ENCODE measurements around the gene DCDC2.
"Not testable (repeated sequence)": the region's sequence is repeated elsewhere in the genome, so short reads cannot be mapped to it uniquely, and the experiment has no call there.

GRCh38 chr6:24241779-24242178, 116.1 kb downstream of the DCDC2 start:
- not testable (repeated sequence) for TF ChIP-seq POLR2A (IDR thresholded peaks at IDR 0.05)
- TF ChIP-seq, protein P1, sequence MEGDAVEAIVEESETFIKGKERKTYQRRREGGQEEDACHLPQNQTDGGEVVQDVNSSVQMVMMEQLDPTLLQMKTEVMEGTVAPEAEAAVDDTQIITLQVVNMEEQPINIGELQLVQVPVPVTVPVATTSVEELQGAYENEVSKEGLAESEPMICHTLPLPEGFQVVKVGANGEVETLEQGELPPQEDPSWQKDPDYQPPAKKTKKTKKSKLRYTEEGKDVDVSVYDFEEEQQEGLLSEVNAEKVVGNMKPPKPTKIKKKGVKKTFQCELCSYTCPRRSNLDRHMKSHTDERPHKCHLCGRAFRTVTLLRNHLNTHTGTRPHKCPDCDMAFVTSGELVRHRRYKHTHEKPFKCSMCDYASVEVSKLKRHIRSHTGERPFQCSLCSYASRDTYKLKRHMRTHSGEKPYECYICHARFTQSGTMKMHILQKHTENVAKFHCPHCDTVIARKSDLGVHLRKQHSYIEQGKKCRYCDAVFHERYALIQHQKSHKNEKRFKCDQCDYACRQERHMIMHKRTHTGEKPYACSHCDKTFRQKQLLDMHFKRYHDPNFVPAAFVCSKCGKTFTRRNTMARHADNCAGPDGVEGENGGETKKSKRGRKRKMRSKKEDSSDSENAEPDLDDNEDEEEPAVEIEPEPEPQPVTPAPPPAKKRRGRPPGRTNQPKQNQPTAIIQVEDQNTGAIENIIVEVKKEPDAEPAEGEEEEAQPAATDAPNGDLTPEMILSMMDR (IDR thresholded peaks at IDR 0.05 in 4 of 5, conservative IDR thresholded peaks at IDR 0.05 in 1 of 5), result not testable (repeated sequence)

All from gastrocnemius medialis (tissue), 4 donors.